ENCODE results near the gene ITGA5.
A peak's percentile ranks its signal among the peaks of the same experiment; 100 is the strongest.

Gene ITGA5

DNA sequence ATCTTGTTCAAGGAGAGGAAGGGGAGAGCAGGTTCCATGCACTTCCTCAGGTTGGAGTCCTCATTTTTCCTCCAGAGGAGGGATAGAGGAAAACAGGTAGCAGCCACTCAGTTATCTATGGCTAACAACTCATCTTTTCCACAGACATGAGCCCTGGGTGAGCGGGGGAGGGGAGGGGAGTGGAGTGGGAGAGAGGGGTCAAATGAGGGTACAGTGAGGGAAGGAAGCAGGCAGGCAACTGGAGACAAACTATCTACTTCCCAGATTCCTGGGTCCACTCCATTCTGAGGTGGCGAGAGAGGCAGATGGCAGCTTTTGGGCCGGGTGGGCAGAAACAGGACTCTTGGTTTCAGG is 32.0 kb downstream of the ITGA5 start:
- no peak for DNase-seq

DNA sequence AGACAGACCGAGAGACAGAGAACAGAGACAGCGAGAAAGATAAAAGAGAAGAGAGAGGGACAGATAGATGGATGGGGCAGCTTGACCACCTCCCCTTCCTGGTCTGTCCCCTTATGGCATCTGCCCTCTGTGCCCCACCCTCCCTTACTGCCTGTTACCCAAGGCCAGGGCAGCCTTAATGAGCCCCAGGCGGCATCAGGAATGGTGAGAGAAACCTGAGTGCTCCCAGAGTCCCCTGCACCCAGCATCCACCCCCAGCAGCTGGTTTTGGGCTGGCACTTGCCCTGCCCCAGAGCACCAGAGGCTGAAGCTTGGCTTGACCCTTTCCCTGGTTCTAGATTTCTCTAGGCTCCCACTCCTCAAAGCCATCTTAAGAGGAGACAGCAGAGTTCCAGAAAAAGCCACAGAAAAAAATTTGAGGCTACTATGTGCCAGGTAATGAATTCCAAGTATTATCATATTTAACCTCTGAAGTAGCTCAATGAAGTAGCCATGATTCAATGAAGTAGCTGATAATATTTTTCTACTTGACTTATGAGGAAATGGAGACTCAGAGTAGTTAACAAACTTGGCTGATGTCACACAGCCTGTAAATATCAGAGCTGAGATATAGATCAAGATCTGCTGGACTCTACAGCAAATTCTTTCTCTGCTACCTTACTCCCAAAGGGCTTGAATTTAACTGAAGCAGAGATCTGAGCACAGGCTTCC is 32.5 kb downstream of the ITGA5 start:
- DNase-seq, result no peak

DNA sequence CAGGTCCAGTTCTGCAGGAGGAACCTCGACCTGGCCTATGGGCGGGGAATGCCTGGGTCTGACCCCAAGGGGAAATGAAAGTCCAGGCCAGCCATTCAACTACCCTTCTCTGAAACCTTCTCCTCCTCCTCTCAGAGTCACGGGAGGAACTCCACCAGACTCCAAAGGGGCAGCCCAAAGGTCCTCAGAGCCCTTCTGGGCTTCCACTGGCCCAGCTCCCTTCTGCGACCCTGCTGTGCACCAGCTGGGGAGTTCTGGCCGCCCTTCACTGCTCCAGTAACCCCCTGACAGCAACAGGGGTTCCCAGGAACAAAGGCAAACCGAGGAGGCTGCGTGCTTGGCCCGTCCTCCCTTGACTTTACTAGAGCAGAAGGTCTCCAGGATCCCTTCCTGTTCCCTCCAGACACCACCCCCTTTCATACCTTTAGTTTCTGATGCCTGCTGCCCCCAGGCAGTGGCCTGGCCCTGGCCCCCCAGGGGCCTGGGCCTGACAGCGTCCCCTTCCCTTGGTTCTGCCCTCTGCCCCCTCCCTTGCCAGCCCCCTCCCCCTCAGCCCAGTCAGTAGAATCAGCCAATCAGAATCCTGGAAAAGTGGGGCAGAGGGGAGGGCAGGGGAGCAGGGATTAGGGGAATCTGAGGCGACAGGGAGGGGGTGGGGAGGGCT is 33.7 kb downstream of the ITGA5 start:
- DNase-seq, result no peak

- DNase-seq, result no peak
Measured at GRCh38 chr12:54384591-54385041, 34.5 kb downstream of the ITGA5 start, which contains the start of gene ZNF385A. Gene ZNF385A (minus strand): TSS chr12:54384733. CDS start chr12:54384514, 219 bp downstream.

DNA sequence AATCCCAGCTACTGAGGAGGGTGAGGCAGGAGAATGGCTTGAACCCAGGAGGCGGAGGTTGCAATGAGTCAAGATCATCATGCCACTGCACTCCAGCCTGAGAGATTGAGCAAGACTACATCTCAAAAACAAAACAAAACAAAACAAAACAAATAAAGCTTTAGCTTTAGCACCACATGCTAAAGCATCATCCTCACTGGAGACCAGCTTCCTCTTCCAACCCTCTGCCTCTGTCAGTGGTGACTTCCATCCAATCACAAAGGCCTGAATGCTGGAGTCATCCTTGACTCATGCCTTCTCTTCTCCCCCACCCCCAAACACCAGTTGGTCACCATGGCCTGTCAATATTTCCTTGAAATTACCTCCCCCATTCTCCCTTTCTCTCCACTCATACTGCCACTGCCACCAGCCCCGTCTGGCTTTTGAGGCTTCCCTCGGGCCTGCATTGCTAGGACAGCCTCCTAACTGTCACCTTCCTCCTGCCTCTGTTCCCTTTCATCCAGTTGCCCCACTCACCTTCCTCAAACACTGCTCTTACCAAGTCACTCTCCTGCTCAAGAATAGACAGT is 35.9 kb downstream of the ITGA5 start:
- DNase-seq, result no peak

DNA sequence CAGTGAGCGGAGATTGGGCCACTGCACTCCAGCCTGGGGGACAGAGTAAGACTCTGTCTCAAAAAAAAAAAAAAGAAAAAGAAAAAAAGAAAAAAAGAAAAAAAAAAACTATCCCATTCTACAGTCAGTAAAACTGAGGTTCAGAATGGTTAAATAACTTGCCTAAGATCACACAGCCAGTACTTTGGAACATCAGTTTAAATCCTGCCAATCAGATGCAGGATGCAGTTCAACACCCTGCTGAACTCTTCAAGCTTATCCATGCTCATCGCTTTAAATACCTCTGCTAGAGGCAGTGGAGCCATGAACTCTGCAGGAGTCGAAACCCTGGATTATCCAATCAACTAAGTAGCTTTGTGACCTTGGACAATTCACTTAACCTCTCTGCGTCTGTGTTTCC is 37.9 kb downstream of the ITGA5 start:
- DNase-seq, result no peak

GRCh38 chr12:54379398-54380201 is 39.5 kb downstream of the ITGA5 start:
- peak; percentile 92 to 95 for DNase-seq

- no peak for DNase-seq
Measured at GRCh38 chr12:54378796-54379397, 40.2 kb downstream of the ITGA5 start.

DNA sequence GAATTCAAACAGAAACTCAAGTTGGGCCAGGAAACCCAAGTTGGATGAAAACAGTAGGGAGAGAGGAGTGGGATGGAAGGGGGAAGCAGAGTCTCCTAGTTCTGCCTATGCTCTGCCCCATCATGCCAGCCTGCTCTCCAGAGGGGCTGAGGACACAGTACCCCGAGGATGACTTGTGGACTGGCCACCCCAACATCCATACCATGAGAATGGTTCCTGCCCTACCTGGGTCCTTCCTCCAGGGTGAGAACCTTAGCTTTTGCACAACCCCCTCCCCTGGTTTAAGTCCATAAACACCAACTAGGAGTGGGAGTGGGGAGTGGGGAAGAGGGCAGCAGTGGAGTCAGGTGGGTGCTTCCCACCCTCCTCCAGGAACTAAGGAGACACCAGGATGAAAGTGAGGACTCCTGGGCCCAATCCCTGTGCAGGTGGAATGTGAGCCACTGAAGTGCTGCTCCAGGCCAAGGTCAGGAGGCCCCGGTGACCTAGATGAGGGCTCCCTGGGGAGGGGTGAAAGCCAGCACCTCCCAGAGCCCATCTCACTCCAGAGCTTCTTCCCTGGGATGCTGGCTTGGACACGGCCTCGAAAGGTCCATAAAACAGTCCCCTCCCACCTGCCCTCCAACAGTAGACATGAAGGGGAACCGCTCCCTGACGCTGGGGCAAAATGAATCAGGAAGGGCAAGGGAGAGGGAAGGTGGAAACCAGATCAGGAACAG is 41.1 kb downstream of the ITGA5 start:
- no peak for DNase-seq

DNA sequence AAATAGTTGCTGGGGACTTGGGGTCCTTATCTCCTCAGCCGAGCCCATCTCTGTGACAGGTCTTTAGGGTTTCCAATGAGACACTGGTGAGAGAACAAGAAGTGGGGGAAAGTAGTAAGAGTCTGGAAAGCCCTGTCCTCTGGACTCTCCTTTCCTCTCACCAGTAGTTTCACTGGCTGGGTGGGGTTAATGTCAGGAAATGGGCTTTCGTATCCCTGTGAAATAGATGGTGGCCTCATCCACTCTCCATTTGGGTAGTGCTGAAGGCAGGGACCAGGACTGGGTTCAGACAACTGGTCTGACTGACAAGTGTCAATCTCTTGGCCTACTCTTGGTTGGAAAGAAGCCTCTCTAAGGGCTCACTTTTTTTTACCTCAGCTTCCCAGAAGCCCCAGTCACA is 42.1 kb downstream of the ITGA5 start:
- DNase-seq, result no peak

DNA sequence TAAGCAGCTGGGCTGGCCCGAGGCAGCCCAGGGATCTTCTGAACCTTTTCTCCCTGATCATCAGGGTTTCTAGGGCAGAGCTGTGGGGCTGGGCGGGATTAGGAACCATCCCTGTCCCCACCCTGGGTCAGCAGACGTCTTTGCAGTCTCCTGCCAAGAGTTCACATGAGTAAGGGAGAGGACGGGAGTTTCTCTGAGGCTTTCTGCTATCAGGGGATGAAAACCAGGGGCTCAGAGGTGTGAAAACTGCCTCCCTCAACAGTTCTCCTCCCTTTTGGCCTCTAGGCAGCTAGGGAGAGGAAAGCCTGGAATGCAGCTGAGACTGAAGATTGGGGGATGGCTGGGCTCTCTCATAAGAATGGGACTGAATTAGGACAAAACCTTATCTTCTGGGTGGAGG is 42.5 kb downstream of the ITGA5 start:
- DNase-seq, result no peak

GRCh38 chr12:54375259-54375579 is 43.8 kb downstream of the ITGA5 start:
- DNase-seq, result no peak

DNA sequence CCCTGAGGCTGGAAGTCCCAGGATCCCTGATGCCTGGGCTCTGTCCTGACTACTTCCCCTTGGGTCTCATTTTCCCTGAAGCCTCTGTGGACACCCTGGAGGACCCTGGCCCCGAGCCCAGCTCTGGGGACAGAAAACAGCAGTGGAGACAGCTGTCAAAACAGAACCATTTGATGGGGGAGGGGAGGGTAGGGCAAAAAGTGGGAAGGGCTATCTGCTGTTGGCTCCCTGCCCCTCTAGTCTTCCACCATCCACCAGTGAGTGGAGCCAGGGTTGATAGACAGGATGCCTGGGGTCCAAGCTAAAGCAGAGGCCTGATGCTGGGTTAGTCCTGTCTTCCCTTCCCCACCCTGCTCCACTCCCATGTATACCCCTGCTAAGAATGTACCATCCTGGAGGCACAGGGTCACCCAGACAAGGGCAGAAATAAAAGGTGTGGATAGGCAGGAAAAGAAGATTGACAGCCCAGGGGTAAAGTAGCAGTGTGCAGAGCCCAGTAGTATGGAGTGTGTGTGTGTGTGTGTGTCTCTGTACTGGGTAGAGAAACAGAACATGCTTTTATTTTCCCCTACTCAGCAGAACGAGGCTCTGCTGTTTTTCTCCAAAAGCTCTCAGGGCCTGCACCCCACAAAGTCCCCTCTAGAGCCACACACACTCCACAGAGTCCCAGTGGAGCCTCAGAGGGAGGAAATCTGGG is 44.4 kb downstream of the ITGA5 start:
- no peak for DNase-seq

DNA sequence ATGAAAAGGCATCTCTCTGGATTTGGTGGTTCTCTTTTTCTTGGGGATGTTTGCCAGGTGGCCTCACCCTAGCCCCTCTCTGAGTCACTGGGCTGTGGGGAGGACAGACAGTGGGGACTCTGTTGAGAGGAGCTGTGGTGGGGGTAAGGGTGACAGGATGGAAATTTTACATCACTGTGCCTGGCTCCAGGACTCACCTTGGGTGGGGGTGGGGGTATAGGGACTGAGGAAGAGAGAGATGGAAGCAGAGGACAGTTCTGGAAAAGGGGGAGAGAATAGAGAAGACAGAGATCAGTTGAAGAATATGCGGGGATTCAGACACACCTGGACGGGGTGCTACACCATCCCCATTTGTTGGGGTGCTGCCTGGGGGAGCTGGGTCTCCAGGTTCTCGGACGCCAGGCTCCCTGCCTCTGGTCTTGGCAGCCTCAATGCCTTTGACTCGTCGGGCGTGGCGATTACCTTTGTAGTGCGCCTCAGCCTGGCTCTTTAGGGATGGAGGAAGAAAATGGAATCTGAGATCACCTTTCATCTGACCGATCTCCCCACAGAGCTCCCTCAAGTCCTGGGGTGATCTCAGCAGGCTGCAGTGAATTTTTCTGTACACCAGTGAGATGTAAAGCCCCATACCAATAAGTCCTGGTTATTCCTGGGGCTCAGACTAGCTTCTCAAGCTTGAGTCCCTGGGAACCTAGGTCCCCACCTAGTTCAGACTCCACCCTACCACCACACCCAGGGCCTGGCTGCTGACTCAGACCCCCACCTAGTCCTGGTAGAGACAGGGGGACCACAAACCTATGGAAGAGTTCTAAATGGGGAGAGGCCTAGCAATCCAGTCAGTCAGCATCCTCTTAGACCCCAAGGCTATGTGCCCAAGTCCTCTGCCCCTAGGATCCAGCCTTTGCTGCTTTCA is 45.2 kb downstream of the ITGA5 start:
- DNase-seq, result no peak

DNA sequence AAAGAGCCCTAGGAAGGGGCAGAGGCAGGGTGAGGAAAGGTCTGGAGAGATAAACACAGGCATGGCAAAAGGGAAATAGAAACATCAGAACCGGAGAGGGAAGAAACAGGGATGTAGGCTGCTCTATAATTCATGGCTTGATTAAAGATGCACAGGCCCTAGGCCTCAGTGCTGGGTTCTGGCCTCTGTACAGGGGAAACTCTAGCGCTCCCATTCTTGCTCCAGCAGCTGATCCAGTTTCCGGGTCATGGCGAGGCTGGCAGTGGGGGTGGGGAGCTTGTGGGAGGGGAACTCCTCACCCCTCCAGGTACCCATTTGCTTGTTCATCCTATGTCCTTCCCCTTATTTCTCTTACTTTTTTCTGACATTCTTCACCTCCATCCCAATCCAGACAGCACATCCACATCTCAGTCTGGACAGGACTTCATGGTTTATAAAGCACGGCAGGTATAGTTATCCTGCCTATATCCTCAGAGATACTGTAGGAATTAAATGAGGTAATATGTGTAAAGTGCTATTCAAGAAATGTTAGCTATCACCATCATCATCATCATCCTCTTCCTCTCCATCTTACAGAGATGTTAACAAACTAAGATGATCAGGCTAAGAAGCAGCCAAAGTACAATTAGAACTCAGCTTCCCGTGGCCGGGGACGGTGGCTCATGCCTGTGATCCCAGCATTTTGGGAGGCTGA is 46.8 kb downstream of the ITGA5 start:
- DNase-seq, result no peak

DNA sequence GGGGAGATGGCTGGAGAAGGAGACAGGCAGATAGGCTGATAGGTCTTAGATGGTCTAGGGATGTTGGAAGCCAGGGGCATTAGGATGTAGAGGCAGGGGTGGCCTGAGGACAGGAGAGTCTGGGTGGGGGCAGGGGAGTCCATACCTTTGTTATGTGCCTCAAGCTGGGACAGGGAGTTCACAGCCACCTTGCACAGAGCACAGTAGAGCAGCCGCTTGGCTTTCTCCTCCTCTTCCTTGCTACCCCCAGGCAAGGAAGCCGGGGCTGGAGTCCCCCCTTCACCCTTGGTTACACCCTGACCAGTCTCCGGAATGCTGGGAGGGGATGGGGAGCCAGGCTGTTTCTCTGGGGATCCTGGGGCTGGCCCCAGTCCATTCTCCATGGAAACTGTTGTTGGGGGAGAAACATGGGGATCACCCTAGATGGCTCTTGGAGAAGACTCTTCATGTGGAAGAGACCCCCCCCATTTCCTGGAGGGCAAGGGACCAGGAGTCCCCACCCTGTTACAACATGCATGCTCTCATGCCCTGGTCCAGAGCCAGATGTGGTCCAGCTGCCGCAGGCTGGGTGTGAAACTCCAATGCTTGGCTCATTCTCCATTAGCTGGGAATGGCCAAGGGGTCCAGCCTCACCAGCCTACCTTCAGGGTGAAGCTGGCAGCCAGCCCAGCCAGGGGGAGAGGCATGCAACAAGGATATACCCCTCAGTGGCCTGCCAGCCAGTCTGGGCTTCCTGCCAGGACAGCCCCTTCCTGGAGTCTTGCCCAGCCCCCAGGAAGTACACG is 47.5 kb downstream of the ITGA5 start:
- no peak for DNase-seq

DNA sequence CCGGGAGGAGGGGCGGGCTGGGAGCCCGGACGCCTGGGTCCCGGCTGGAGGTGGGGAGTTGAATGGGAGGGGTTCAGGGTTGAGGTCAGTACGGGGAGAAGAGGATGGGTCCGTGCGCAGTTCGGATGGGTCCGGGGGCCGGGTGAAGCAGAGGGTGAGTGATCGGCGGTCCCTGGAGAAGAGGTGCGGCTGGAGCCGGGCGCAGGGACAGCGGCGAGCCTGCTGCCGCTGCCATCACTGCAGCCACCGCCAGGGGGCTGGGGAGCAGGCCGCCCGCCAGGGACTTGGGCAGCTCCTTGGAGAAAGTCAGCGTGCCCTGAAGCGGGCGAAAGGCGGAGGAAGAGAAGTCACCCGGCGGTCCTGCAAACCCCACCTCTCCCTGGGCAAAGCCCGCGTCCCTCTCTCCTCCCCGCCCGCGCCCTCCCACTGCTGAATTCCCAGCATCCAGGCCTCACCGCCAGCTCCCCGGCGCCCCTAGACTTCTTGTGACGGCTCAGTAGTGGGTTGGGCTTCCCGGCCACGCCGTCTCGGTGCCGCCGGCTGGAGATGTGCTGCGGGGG is 48.8 kb downstream of the ITGA5 start:
- DNase-seq, result peak in 1 of 2 donors; percentile 47

- no peak for DNase-seq
Measured at GRCh38 chr12:54369597-54370131, 49.4 kb downstream of the ITGA5 start.
